Left ventricle myocardium inferior (tissue), 1 donor: ENCODE measurements around the gene GPR39. TPM values are rescaled to one million over a fixed set of nuclear protein-coding genes. Genes with fewer than 3 reads are reported as not detected.

Source experiments
- DNase-seq: peaks from one replicate; pipeline ENCODE4 v3.0.0-alpha.2; 2020
- H3K27ac ChIP-seq: fragments of 200-600 bp; replicated peaks from 2 replicates; pipeline ENCODE4 v1.8.0; 2021
- H3K27me3 ChIP-seq: fragments of 200-600 bp; 2 replicates; pipeline ENCODE4 v1.8.0; 2021; ENCODE audit warnings: low read depth
- H3K36me3 ChIP-seq: fragments of 200-600 bp; 2 replicates; pipeline ENCODE4 v1.8.0; 2021
- H3K4me1 ChIP-seq: fragments of 200-600 bp; 2 replicates; pipeline ENCODE4 v1.8.0; 2021
- H3K4me3 ChIP-seq: fragments of 200-600 bp; 2 replicates; pipeline ENCODE4 v1.8.0; 2021; ENCODE audit warnings: mild to moderate bottlenecking, moderate library complexity
- H3K9me3 ChIP-seq: fragments of 200-600 bp; replicated peaks from 2 replicates; pipeline ENCODE4 v1.8.0; 2021
- intact Hi-C: fragments of 100-400 bp; cut with micrococcal nuclease; formaldehyde crosslinking; loops from one replicate; pipeline ENCODE4 v1.11.0; 2022
- total RNA-seq: library from RNA; stranded (reverse); fragmentation: NEBNext Ultra II Directional; extraction: Animal tissue kit (Norgen Biotek cat#: 25700); gene quantifications from one replicate; pipeline ENCODE4 v1.2.1, GENCODE V29; 2021
- TF ChIP-seq, protein P1 (sequence below): fragments of 200-600 bp; IDR thresholded peaks from 2 replicates; pipeline ENCODE4 v1.8.0; 2021; ENCODE audit warnings: antibody characterized with exemption, mild to moderate bottlenecking, borderline replicate concordance
- donor health status: DM: no; HTN: yes; CAD: no; lungs with severe emphysema.

GPR39 gene
- total RNA-seq, 1 donor from 2014 or later: not detected

GRCh38 chr2:132617989-132618388 is 201.4 kb downstream of the GPR39 start:
- no peak for DNase-seq
- Histone ChIP-seq H3K27me3 (no peaks in the 10 kb centered on the region), H3K36me3 (no peaks in the 10 kb centered on the region), H3K4me1 (peaks cover 7% of the 10 kb centered on the region), H3K4me3 (no peak overlapping the region), H3K27ac (no peak overlapping the region), H3K9me3 (no peaks in the 10 kb centered on the region)
- intact Hi-C loops: no loop called here
- TF ChIP-seq, protein P1, sequence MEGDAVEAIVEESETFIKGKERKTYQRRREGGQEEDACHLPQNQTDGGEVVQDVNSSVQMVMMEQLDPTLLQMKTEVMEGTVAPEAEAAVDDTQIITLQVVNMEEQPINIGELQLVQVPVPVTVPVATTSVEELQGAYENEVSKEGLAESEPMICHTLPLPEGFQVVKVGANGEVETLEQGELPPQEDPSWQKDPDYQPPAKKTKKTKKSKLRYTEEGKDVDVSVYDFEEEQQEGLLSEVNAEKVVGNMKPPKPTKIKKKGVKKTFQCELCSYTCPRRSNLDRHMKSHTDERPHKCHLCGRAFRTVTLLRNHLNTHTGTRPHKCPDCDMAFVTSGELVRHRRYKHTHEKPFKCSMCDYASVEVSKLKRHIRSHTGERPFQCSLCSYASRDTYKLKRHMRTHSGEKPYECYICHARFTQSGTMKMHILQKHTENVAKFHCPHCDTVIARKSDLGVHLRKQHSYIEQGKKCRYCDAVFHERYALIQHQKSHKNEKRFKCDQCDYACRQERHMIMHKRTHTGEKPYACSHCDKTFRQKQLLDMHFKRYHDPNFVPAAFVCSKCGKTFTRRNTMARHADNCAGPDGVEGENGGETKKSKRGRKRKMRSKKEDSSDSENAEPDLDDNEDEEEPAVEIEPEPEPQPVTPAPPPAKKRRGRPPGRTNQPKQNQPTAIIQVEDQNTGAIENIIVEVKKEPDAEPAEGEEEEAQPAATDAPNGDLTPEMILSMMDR: no peak

DNA sequence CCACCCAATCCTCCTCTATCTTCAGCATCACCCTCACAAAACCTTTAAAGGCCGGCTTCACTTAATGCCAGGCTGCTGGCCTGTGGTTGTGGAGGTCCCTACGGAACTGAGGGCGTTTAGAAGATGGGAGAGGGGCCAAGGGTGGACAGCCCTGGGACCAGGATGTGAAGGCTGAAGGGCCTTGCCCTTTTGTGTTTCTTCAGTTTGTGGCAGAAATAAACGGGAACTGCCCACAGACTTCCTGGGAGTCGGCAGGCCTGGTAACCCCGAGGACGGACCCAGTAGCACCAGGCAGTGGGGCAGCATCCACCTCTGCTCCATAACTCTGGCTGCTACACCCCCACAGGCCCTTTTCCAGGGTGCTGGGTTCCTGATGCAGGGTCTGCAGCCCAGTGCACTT is 202.1 kb downstream of the GPR39 start:
- H3K4me1 ChIP-seq: peaks cover 7% of the 10 kb centered on the region
- TF ChIP-seq, protein P1: no peak
- H3K27me3 ChIP-seq: no peaks in the 10 kb centered on the region
- H3K36me3 ChIP-seq: no peaks in the 10 kb centered on the region
- intact Hi-C loops: no loop called here
- no peak overlapping the region for H3K27ac ChIP-seq
- H3K9me3 ChIP-seq: no peaks in the 10 kb centered on the region
- H3K4me3 ChIP-seq: no peak overlapping the region
- DNase-seq: no peak

DNA sequence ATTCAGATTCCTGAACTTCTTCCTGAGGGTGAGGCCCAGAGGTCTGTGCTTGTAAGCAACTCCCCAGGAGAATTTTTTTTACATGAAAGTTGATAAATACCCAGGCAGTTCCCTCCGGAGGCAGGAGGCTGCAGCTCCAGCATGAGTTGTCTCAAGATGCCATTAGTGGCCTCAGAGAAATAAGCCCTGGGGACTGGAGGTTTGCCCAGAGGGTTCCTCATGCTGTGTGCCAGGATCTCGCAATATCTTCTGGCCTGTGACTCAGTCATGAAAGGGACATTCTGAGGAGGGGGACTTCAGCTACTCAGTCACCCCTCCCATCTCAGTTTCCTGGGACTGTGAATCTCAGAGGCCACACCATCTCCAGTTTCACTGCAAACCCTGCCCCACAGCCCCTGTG is 203.5 kb downstream of the GPR39 start:
- intact Hi-C loops: no loop called here

GRCh38 chr2:132621131-132621875 is 204.7 kb downstream of the GPR39 start:
- DNase-seq: no peak
- no peaks in the 10 kb centered on the region for H3K36me3 ChIP-seq
- no peaks in the 10 kb centered on the region for H3K27me3 ChIP-seq
- H3K27ac ChIP-seq: no peak overlapping the region
- no peaks in the 10 kb centered on the region for H3K9me3 ChIP-seq
- H3K4me3 ChIP-seq: no peak overlapping the region
- TF ChIP-seq, protein P1: no peak
- intact Hi-C loops: no loop called here
- peaks cover 7% of the 10 kb centered on the region for H3K4me1 ChIP-seq

More for the DNA sequence above, 203.5 kb downstream of the GPR39 start:
- Histone ChIP-seq H3K9me3 (no peaks in the 10 kb centered on the region), H3K36me3 (no peaks in the 10 kb centered on the region), H3K27me3 (no peaks in the 10 kb centered on the region), H3K4me1 (peaks cover 7% of the 10 kb centered on the region), H3K4me3 (no peak overlapping the region), H3K27ac (no peak overlapping the region)
- TF ChIP-seq, protein P1: no peak
- no peak for DNase-seq

DNA sequence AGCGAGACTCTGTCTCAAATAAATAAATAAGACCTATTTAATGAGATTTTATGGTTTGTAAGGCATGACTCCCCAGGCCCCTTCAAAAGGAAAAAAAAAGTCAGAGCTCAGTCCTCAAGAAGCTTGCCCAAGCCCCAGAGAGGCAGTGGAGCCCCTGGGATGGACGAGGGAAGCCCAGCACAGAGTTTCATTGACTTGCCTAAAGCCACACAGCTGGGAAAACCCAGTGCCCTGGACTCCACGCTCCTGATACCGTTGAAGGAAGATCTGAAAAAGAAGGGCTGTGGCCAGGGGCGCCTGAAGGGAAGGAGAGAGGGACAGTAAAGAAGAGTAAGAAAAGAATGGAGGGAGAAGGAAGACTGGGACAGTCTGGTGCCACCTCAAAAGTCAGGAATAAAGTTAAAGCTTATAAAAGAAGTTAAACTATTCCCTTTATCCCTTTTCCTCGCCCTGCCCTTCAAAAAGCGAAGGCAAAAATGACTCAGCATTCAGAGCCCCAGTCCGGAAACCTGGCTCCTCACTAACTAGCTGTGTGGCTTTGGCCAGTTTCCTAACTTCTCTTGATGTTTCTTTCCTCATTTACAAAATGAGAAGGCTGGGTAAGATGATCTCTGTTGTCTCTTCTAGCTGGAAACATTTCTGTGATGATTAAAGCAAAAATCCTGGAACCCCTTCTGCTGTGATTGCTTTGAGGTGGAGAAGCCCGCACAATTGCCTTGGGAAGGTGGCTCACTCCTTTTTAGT is 206.7 kb downstream of the GPR39 start:
- no peaks in the 10 kb centered on the region for H3K9me3 ChIP-seq
- TF ChIP-seq, protein P1: no peak

More for the DNA sequence above, 206.7 kb downstream of the GPR39 start:
- no peaks in the 10 kb centered on the region for H3K36me3 ChIP-seq
- no peak overlapping the region for H3K27ac ChIP-seq
- H3K4me1 ChIP-seq: peaks cover 7% of the 10 kb centered on the region
- intact Hi-C loops: no loop called here
- no peak for DNase-seq
- no peak overlapping the region for H3K4me3 ChIP-seq
- peaks cover 5% of the 10 kb centered on the region for H3K27me3 ChIP-seq
